Measurements from ENCODE around the gene NUP37.
"Not testable (repeated sequence)": the region's sequence is repeated elsewhere in the genome, so short reads cannot be mapped to it uniquely, and the experiment has no call there.

Gene NUP37

DNA sequence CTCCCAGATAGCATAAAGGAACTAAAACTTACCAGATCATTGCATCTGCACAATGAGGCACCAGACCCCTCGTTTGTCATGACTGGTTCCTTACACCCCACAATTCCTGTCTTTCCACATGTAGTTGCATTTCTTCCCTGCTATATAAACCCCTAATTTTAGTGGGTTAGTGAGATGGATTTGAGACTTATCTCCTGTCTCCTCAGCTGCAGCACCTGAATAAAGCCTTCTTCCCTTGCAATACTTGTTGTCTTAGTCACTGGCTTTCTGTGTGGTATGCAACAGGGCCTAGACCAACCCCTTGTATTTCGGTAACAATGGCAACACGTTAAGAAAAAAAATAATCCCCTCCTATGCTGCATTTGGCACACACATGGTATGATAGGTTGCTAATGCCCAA lies 13.0 kb downstream of the NUP37 start:
- no peak for TF ChIP-seq CTCF (IDR thresholded peaks at IDR 0.05; ENCODE audit: low read depth, low read length)
- no peak overlapping the region for H3K4me3 ChIP-seq (ENCODE audit: low read depth, low read length)
- no peak for DNase-seq (ENCODE audit: low read depth, low spot score)
- in situ Hi-C loops (cut with HindIII; ENCODE audit: low sequenced_read_pairs) = no loop called here

- no peak for TF ChIP-seq CTCF (IDR thresholded peaks at IDR 0.05; ENCODE audit: low read depth, low read length)
- H3K4me3 ChIP-seq (ENCODE audit: low read depth, low read length) = no peak overlapping the region
- DNase-seq (ENCODE audit: low read depth, low spot score) = no peak
- in situ Hi-C loops (cut with HindIII; ENCODE audit: low sequenced_read_pairs) = no loop called here
Observed at GRCh38 chr12:102096855-102097254, 23.1 kb downstream of the NUP37 start.

- peak; percentile 31 for DNase-seq (ENCODE audit: low read depth, low spot score)
- no peak overlapping the region for H3K4me3 ChIP-seq (ENCODE audit: low read depth, low read length)
- TF ChIP-seq CTCF (IDR thresholded peaks at IDR 0.05; ENCODE audit: low read depth, low read length) = peak; percentile 55
- in situ Hi-C loops (cut with HindIII; ENCODE audit: low sequenced_read_pairs) = no loop called here
Observed at GRCh38 chr12:102095677-102096263, 24.1 kb downstream of the NUP37 start.

- peak; percentile 49 for DNase-seq (ENCODE audit: low read depth, low spot score)
- no peak overlapping the region for H3K4me3 ChIP-seq (ENCODE audit: low read depth, low read length)
- in situ Hi-C loops (cut with HindIII; ENCODE audit: low sequenced_read_pairs) = no loop called here
- TF ChIP-seq CTCF (IDR thresholded peaks at IDR 0.05; ENCODE audit: low read depth, low read length) = no peak
Observed at GRCh38 chr12:102093319-102093718, 26.6 kb downstream of the NUP37 start.

GRCh38 chr12:102089228-102089835 lies 30.6 kb downstream of the NUP37 start:
- H3K4me3 ChIP-seq (ENCODE audit: low read depth, low read length); in situ Hi-C loops (cut with HindIII; ENCODE audit: low sequenced_read_pairs); DNase-seq (ENCODE audit: low read depth, low spot score): not testable (repeated sequence)

DNA sequence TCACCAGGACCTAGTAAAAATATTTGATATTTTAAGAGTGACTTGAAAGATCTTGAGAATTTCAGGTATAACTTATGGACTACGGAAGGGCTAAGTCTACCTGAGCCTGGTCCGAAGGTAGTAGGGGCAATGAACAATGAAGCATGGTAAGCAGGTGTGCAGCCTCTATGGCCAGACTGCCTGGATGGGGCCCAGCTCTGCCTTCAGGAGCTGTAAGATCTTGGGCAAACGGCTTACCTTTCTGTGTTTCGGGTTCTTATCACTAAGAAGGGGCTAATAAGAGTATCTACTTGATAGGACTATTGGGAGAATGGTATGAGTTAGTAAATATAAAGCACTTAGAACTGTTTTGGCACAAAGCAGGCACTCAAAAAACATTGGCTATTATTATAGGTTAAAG lies 39.1 kb downstream of the NUP37 start:
- no peak for TF ChIP-seq CTCF (IDR thresholded peaks at IDR 0.05; ENCODE audit: low read depth, low read length)

DNA sequence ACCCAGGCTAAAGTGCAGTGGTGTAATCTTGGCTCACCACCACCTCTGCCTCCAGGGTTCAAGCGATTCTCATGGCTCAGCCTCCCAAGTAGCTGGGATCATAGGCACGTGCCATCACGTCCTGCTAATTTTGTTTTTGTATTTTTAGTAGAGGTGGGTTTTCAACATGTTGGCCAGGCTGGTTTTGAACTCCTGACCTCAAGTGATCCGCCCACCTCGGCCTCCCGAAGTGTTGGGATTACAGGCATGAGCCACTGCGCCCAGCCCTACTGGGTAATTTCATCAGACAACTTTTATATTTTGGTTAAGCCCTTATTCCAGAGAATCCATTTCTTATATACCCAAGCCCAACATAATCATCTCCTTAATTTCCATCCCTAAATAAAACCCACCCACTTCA lies 47.8 kb downstream of the NUP37 start:
- DNase-seq (ENCODE audit: low read depth, low spot score); in situ Hi-C loops (cut with HindIII; ENCODE audit: low sequenced_read_pairs); H3K4me3 ChIP-seq (ENCODE audit: low read depth, low read length): not testable (repeated sequence)

More for the DNA sequence above, 39.1 kb downstream of the NUP37 start:
- no peak overlapping the region for H3K4me3 ChIP-seq (ENCODE audit: low read depth, low read length)
- in situ Hi-C loops (cut with HindIII; ENCODE audit: low sequenced_read_pairs) = no loop called here
- DNase-seq (ENCODE audit: low read depth, low spot score) = no peak

All from astrocyte of the spinal cord (primary cell).